ENCODE measurements around the gene KIAA0930. TPM values are rescaled to one million over a fixed set of nuclear protein-coding genes. Genes with fewer than 3 reads are reported as not detected.

KIAA0930 gene
- total and polyA plus RNA-seq, 5 donors: 14.8 to 34.1 (median 23.6) TPM

GRCh38 chr22:45246060-45246985, 5.6 kb upstream of the KIAA0930 start:
- peak; percentile 34 to 63 for ATAC-seq
- Histone ChIP-seq H3K4me3 (ENCODE audit: low read length) (no peak overlapping the region), H3K4me1 (ENCODE audit: control insufficient read depth, insufficient read depth, low read length) (no peaks in the 10 kb centered on the region), H3K27me3 (ENCODE audit: control insufficient read depth, insufficient read depth) (no peaks in the 10 kb centered on the region), H3K9me3 (ENCODE audit: control insufficient read depth, low read length) (no peaks in the 10 kb centered on the region), H3K27ac (ENCODE audit: low read length) (no peak overlapping the region)
- no peak for DNase-seq
- WGBS: 66% methylated on average over 13 of the region's 13 CpGs
- intact Hi-C loops (cut with DNase I): no loop called here

GRCh38 chr22:45244916-45245315, 4.2 kb upstream of the KIAA0930 start:
- DNase-seq: no peak

GRCh38 chr22:45242778-45243191, 2.1 kb upstream of the KIAA0930 start:
- 61% methylated on average over 7 of the region's 7 CpGs for WGBS
- intact Hi-C loops (cut with DNase I): no loop called here
- DNase-seq (no peak), ATAC-seq (no peak)
- Histone ChIP-seq H3K27me3 (ENCODE audit: control insufficient read depth, insufficient read depth) (no peaks in the 10 kb centered on the region), H3K4me3 (ENCODE audit: low read length) (no peak overlapping the region), H3K27ac (ENCODE audit: low read length) (no peak overlapping the region), H3K4me1 (ENCODE audit: control insufficient read depth, insufficient read depth, low read length) (no peaks in the 10 kb centered on the region), H3K9me3 (ENCODE audit: control insufficient read depth, low read length) (no peaks in the 10 kb centered on the region)

More at GRCh38 chr22:45244916-45245315, 4.2 kb upstream of the KIAA0930 start:
- H3K9me3 ChIP-seq (ENCODE audit: control insufficient read depth, low read length): no peaks in the 10 kb centered on the region
- H3K4me3 ChIP-seq (ENCODE audit: low read length): no peak overlapping the region
- intact Hi-C loops (cut with DNase I): no loop called here
- 81% methylated on average over 4 of the region's 4 CpGs for WGBS
- no peaks in the 10 kb centered on the region for H3K4me1 ChIP-seq (ENCODE audit: control insufficient read depth, insufficient read depth, low read length)
- ATAC-seq: no peak
- no peak overlapping the region for H3K27ac ChIP-seq (ENCODE audit: low read length)
- no peaks in the 10 kb centered on the region for H3K27me3 ChIP-seq (ENCODE audit: control insufficient read depth, insufficient read depth)

GRCh38 chr22:45240104-45240809, 437 bp downstream of the KIAA0930 start:
- peak overlapping the region; percentile 75 for H3K4me3 ChIP-seq (ENCODE audit: low read length)
- no peaks in the 10 kb centered on the region for H3K27me3 ChIP-seq (ENCODE audit: control insufficient read depth, insufficient read depth)
- no peaks in the 10 kb centered on the region for H3K9me3 ChIP-seq (ENCODE audit: control insufficient read depth, low read length)
- H3K27ac ChIP-seq (ENCODE audit: low read length): no peak overlapping the region
- under 1% methylated on average over 73 of the region's 73 CpGs for WGBS
- no peaks in the 10 kb centered on the region for H3K4me1 ChIP-seq (ENCODE audit: control insufficient read depth, insufficient read depth, low read length)
- intact Hi-C loops (cut with DNase I): no loop called here
- ATAC-seq: peak; percentile 44 to 47
- peak in 1 of 3 donors; percentile 72 for DNase-seq

- ATAC-seq: no peak
- no peaks in the 10 kb centered on the region for H3K4me1 ChIP-seq (ENCODE audit: control insufficient read depth, insufficient read depth, low read length)
- intact Hi-C loops (cut with DNase I): no loop called here
- H3K27ac ChIP-seq (ENCODE audit: low read length): no peak overlapping the region
- peak overlapping the region; percentile 75 for H3K4me3 ChIP-seq (ENCODE audit: low read length)
- WGBS: 48% methylated on average over 8 of the region's 8 CpGs
- no peaks in the 10 kb centered on the region for H3K9me3 ChIP-seq (ENCODE audit: control insufficient read depth, low read length)
- H3K27me3 ChIP-seq (ENCODE audit: control insufficient read depth, insufficient read depth): no peaks in the 10 kb centered on the region
- DNase-seq: no peak
Measured at GRCh38 chr22:45239681-45240051, 1.0 kb downstream of the KIAA0930 start.

- Histone ChIP-seq H3K4me1 (ENCODE audit: control insufficient read depth, insufficient read depth, low read length) (no peaks in the 10 kb centered on the region), H3K27ac (ENCODE audit: low read length) (no peak overlapping the region), H3K4me3 (ENCODE audit: low read length) (no peak overlapping the region), H3K9me3 (ENCODE audit: control insufficient read depth, low read length) (no peaks in the 10 kb centered on the region), H3K27me3 (ENCODE audit: control insufficient read depth, insufficient read depth) (no peaks in the 10 kb centered on the region)
- WGBS: 86% methylated on average over 6 of the region's 6 CpGs
- no peak for ATAC-seq
- no peak for DNase-seq
- intact Hi-C loops (cut with DNase I): no loop called here
Measured at GRCh38 chr22:45238957-45239680, 1.6 kb downstream of the KIAA0930 start.

GRCh38 chr22:45238076-45238956, 2.4 kb downstream of the KIAA0930 start:
- Histone ChIP-seq H3K4me1 (ENCODE audit: control insufficient read depth, insufficient read depth, low read length) (no peaks in the 10 kb centered on the region), H3K27ac (ENCODE audit: low read length) (no peak overlapping the region), H3K4me3 (ENCODE audit: low read length) (no peak overlapping the region), H3K9me3 (ENCODE audit: control insufficient read depth, low read length) (no peaks in the 10 kb centered on the region), H3K27me3 (ENCODE audit: control insufficient read depth, insufficient read depth) (no peaks in the 10 kb centered on the region)
- 91% methylated on average over 18 of the region's 18 CpGs for WGBS
- ATAC-seq (no peak), DNase-seq (no peak)
- intact Hi-C loops (cut with DNase I): no loop called here

GRCh38 chr22:45237065-45237990, 3.4 kb downstream of the KIAA0930 start:
- Histone ChIP-seq H3K9me3 (ENCODE audit: control insufficient read depth, low read length) (no peaks in the 10 kb centered on the region), H3K27me3 (ENCODE audit: control insufficient read depth, insufficient read depth) (no peaks in the 10 kb centered on the region), H3K4me1 (ENCODE audit: control insufficient read depth, insufficient read depth, low read length) (no peaks in the 10 kb centered on the region), H3K4me3 (ENCODE audit: low read length) (no peak overlapping the region), H3K27ac (ENCODE audit: low read length) (no peak overlapping the region)
- ATAC-seq (no peak), DNase-seq (no peak)
- intact Hi-C loops (cut with DNase I): no loop called here
- 89% methylated on average over 15 of the region's 15 CpGs for WGBS

GRCh38 chr22:45235851-45236342, 4.8 kb downstream of the KIAA0930 start:
- Histone ChIP-seq H3K4me3 (ENCODE audit: low read length) (no peak overlapping the region), H3K27me3 (ENCODE audit: control insufficient read depth, insufficient read depth) (no peaks in the 10 kb centered on the region), H3K4me1 (ENCODE audit: control insufficient read depth, insufficient read depth, low read length) (no peaks in the 10 kb centered on the region), H3K9me3 (ENCODE audit: control insufficient read depth, low read length) (no peaks in the 10 kb centered on the region), H3K27ac (ENCODE audit: low read length) (no peak overlapping the region)
- no peak for ATAC-seq
- intact Hi-C loops (cut with DNase I): no loop called here
- WGBS: 90% methylated on average over 20 of the region's 20 CpGs
- no peak for DNase-seq
